Ishikawa (cell line): ENCODE measurements around the gene KCNT1.

Experiments used
- CEBPB ChIP-seq: IDR thresholded peaks from 2 replicates; pipeline ENCODE4 v1.6.1; 2012
- CREB1 ChIP-seq: IDR thresholded peaks from 2 replicates; pipeline ENCODE4 v1.6.1; 2012; ENCODE audit warnings: low read depth
- EGR1 ChIP-seq: IDR thresholded peaks from 2 replicates; pipeline ENCODE4 v1.6.1; 2012
- EP300 ChIP-seq: IDR thresholded peaks from 2 replicates; pipeline ENCODE4 v1.6.1; 2012; ENCODE audit warnings: borderline replicate concordance
- FOXM1 ChIP-seq: IDR thresholded peaks from 2 replicates; pipeline ENCODE4 v1.6.1; 2012; ENCODE audit warnings: low read depth, borderline replicate concordance
- MAX ChIP-seq: IDR thresholded peaks from 2 replicates; pipeline ENCODE4 v1.6.1; 2012
- NFIC ChIP-seq: IDR thresholded peaks from 2 replicates; pipeline ENCODE4 v1.6.1; 2012
- RAD21 ChIP-seq: IDR thresholded peaks from 2 replicates; pipeline ENCODE4 v1.6.1; 2012; ENCODE audit warnings: low read depth
- REST ChIP-seq: IDR thresholded peaks from 2 replicates; pipeline ENCODE4 v1.6.1; 2012; ENCODE audit warnings: low read depth, mild to moderate bottlenecking
- TAF1 ChIP-seq: IDR thresholded peaks from 2 replicates; pipeline ENCODE4 v1.6.1; 2012; ENCODE audit warnings: low read depth, mild to moderate bottlenecking
- TCF12 ChIP-seq: IDR thresholded peaks from 2 replicates; pipeline ENCODE4 v1.6.1; 2012; ENCODE audit warnings: low read depth
- TEAD4 ChIP-seq: IDR thresholded peaks from 2 replicates; pipeline ENCODE4 v1.6.1; 2012
- USF1 ChIP-seq: IDR thresholded peaks from 2 replicates; pipeline ENCODE4 v1.6.1; 2012
- YY1 ChIP-seq: IDR thresholded peaks from 2 replicates; pipeline ENCODE4 v1.6.1; 2012; ENCODE audit warnings: low read depth
- ZBTB7A ChIP-seq: IDR thresholded peaks from 2 replicates; pipeline ENCODE4 v1.6.1; 2012; ENCODE audit warnings: low read depth

Gene KCNT1

GRCh38 chr9:135761845-135762168 is 59.8 kb downstream of the KCNT1 start:
- TF ChIP-seq CEBPB, result no peak
- no peak for TF ChIP-seq MAX
- no peak for TF ChIP-seq USF1
- TF ChIP-seq CREB1, result no peak
- no peak for TF ChIP-seq EGR1
- no peak for TF ChIP-seq TEAD4
- TF ChIP-seq RAD21, result no peak
- no peak for TF ChIP-seq REST
- TF ChIP-seq TCF12, result no peak
- TF ChIP-seq YY1, result no peak
- no peak for TF ChIP-seq FOXM1
- no peak for TF ChIP-seq TAF1
- TF ChIP-seq ZBTB7A, result no peak

- TF ChIP-seq REST, result no peak
- no peak for TF ChIP-seq EGR1
- no peak for TF ChIP-seq MAX
- TF ChIP-seq TAF1, result no peak
Measured at GRCh38 chr9:135762921-135763320, 60.9 kb downstream of the KCNT1 start.

- TF ChIP-seq CREB1 (no peak), EGR1 (no peak), EP300 (no peak), YY1 (no peak), RAD21 (no peak), TEAD4 (no peak), FOXM1 (no peak), CEBPB (no peak), ZBTB7A (no peak), TCF12 (no peak), MAX (no peak), TAF1 (no peak), USF1 (no peak), REST (no peak), NFIC (no peak)
Measured at GRCh38 chr9:135763716-135764446, 61.9 kb downstream of the KCNT1 start.

- TF ChIP-seq ZBTB7A (no peak), EGR1 (no peak), YY1 (no peak), REST (no peak), TEAD4 (no peak), TCF12 (no peak), CREB1 (no peak), CEBPB (no peak), FOXM1 (no peak), USF1 (no peak), NFIC (no peak), RAD21 (no peak), MAX (no peak), TAF1 (no peak), EP300 (no peak)
Measured at GRCh38 chr9:135764731-135765130, 62.7 kb downstream of the KCNT1 start.
